Stimulated activated CD4-positive, alpha-beta T cell treated with anti-CD3 and anti-CD28 coated beads, Interleukin-15, amount 100 ng/mL, for 1 hour (primary cell): Measurements from ENCODE around the gene ACLY.
"Not testable (repeated sequence)": the region's sequence is repeated elsewhere in the genome, so short reads cannot be mapped to it uniquely, and the experiment has no call there.

Experiments used
- DNase-seq, 2 donors: peaks; one replicate each; pipeline ENCODE4 v3.0.0-alpha.2; 2020; ENCODE audit warnings: low read depth in 1 of 2, low spot score in 1 of 2

ACLY gene

DNA sequence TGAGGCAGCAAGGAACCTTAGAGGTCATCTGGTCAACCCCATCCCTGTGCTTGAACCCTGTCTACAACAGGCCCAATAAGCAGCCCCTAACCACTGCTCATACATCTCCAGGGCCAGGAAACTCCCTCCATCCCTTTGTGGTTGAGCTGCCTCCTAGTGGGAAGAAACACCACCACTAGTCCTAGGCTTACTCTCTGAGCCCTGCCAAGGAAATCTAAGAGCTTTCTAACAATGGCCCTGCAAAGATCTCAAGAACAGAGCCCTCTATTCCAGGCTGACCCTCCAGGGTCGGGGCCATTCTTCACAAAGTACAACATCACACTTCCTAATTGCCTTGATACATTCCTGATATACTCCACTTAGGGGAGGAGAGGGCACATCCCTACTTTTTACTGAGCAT lies 5.8 kb downstream of the ACLY start:
- no peak for DNase-seq

DNA sequence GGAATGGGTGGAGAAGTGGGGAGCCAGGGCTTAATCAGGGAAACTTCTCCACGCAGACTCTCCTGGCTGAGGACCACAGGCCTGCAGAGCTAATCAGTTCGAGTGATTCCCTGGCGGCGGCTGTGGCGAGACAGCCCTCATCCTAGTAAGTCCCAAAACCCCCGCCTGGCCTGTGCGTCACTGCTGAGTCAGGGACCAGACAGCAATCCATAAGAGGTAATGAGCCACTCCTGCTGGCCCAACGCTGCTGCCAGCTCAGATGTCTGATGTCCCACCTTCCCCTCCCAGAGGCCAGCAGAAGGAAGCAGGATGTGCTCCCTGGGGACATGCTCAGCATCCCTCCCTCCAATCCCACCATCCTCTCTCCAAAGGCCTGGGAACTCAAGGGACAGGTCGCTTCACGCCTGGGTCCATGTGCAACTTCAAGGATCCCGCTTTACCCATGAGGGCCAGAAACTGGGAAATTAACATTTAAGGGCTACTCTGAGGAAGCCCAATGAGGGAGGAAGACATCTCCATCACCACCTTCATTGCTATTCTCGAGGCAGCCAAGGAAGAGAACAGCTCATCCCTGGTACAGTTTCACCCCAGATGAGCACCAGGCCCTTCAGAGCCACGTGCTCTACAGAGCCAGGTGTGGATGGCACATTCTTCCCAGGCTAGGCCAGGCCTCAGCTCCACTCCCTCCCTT lies 7.9 kb downstream of the ACLY start:
- no peak for DNase-seq

DNA sequence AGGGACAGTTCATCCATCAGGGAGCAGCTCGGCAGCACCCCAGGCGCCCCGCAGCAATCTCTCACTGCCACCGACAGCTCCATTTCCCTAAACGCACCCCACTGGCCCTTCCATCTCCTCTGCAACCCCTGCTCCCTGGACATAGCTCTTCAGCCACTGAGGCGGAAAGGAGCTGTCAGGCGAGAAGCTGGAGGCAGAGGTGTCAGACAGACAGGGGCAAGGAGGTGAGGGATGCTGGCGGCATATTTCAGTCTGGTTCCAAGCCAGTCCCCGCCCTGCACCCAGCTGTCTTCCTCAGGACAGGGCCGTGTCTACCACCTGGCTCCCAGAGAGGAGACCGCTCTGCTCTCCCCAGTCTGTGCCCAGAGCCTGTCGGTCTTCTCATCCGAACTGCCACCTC lies 9.7 kb downstream of the ACLY start:
- no peak for DNase-seq

DNA sequence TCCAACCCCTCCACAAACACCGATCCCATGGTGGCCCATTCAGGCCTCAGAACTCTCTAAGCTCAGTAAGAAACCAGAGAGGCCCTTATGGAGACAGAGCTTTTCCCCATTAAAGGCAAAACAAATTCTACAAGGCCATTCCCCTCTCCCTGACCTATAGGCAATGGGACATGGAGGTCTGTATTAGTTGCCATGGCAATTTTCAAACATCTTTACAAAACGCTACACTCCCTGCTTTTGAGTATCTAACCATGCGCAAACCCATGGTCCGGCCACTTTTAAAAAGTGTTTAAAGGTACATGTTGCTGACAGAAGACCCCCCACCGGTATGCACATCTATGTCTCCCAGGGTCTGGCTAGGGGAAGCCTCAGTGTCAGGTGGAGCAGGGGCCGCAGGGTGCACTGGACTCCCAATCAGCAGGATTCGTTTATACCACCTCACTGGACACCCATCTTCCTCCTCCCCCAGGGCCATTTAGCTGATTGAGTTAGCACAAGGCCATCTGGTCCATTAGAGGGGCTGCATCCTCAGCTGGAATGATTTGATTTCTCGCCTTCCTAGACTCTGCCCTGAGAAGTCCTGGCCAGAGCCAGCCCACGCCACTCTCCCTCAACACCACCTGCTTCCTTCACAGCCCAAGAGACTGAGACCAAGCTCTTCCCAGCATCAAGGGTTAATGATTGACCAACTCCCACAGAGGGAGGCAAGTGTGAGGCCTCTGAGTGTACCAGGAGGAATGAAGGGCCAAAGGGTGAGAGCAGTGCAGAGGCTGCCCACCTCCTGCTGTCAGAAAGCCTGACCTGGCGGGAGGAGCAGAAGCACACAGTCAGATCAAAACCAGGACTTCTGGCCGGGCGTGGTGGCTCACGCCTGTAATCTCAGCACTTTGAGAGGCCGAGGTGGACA lies 10.9 kb downstream of the ACLY start:
- DNase-seq, result no peak

DNA sequence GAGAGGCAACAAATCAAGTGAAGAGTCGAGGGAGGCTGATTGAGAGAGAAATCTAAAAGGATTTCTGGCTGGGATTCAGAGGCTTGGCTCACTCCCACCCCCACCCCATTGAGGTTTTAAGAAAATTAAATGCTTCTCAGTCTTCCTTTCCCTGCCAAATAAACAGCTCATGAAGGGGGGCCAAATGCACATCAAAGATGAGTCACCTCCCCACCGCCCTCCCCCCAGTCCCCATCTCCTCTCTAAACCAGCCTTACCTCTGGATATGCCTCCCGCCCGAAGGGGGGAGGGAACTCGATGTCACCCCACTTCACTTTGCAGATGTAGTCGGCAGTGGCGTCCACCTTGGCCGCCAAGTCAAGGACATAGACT lies 11.6 kb downstream of the ACLY start:
- no peak for DNase-seq

DNA sequence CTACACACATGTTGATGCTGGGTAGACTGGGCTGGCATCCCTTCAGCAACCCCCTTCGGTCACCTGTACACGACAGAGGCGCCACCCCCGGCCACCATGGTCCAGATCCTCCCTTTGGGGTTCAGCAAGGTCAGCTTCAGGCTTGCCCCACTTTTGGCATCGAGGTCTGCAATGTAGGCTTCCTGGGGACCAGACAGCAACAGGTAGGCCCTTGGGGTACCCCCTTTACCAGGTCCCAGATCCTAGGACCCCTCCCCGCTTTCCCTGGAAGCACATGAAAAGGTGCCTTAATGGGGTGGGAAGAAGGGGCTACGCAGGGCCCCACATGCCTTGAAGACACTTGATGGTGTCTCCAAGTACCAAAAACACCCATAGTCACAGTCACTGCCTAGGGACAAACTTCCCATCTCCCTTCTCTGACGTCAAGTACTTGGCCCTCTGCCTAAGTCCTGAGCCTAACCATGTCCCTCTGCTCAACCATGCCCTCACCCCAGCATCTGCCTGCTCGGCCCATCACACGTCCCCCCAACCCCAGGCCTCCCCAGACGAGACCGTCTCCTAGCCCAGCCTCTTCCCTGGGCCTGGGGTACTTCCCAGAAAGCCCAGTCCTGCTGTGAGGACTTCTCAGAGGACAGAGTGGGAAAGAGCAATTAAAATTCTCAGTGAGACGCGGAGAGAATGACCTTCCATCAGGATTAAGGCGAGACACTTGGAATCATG lies 12.1 kb downstream of the ACLY start:
- DNase-seq, result no peak

DNA sequence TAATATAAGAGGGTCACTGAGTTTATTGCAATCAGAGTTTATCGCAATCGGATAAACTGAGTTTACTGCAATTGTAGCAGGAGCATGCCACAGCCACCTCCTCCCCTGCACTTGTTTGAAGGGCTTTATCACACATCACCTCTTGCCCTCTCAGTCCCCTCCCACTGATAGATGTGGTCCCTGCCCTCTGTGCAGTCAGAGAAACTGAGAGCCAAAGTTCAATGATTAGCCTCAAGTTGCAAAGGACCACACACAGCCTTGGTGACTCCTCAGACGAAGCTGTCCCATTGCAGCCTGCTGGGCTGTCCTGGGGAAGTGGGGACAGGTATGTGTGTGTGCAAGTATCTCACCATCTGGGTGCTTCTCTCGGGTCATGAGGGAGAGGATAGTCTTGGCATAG lies 13.6 kb downstream of the ACLY start:
- no peak for DNase-seq

DNA sequence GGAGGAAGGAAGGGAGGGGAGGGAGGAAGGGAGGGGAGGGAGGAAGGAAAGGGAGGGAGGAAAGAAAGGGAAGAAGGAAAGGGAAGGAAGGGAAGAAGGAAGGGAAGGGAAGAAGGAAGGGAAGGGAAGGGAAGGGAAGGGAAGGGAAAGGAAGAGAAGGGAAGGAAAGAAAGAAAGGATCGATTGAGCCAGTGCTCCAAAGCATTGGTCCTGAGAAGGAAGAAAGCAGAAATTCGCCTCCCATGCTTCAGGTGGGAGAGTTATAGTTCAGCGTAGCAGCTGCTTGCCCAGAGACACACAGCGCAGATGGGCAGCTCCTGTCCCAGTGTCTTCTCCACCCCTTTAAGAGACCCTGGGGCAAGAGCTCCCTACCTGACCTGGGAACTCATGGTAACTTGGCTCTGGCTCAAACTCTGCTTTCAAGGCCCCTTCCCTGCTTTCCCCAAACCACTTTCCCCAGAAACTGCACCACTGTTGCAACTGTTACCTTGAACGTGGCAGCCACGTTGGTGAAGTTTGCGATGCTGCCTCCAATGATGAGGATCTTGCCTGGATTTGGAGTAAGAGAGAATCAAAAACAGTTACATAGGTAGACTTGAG lies 14.4 kb downstream of the ACLY start:
- no peak for DNase-seq

DNA sequence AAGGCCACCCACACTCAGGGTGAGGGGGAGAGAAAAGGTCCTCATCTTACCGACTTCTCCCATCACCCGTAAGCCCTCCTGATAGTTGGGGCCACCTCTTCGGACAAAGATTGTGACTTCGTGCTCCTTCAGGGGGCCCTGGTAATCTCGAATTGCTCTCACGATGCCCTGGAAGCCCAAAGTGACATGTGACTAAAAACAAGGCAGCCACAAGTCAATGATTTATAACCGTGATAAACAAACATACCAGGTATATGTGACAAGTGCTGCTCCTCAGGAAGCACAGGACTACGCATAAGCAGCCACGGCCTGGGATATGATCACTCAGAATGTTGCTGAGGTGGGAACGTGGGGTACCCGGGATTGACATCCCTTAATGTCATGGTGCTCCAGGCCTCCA lies 17.1 kb downstream of the ACLY start:
- DNase-seq, result no peak

DNA sequence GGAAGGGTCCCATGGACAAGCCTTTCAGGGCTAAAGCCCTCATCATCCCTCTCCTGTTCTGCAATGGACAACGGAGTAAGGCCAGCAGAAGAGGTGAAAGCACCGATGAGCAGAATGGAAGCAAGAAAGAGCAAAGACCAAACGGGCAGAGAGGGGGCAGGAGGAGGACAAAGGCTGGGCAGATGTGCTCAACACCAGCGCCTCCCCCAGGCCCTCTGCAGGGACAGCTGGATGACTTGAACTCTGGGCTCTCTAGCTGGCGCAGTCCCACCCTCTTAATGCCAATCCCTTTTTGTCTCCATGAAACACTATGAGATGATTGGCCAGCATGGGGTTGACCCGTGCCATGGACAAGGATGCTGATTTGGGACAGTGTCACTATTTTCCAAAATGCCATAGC lies 22.0 kb downstream of the ACLY start:
- DNase-seq, result no peak

DNA sequence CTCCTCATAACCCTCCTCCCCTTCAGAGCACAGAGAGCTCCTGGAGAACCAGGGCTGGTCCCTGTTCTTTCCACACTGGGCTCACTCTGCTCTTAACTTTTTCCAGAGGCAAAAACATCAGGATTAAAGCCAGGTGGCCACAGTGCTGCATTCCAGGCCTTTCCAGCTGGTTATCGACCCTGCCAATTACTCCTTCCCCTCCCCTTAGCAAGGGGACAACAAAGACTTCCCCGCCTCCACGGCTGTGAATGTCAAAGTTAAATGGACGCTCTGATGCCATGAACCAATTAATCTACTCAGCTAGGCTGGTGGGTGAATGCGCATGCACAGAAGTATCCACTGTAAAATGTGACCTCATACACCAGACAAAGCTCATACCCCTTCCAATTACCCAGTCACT lies 23.1 kb downstream of the ACLY start:
- DNase-seq, result no peak

DNA sequence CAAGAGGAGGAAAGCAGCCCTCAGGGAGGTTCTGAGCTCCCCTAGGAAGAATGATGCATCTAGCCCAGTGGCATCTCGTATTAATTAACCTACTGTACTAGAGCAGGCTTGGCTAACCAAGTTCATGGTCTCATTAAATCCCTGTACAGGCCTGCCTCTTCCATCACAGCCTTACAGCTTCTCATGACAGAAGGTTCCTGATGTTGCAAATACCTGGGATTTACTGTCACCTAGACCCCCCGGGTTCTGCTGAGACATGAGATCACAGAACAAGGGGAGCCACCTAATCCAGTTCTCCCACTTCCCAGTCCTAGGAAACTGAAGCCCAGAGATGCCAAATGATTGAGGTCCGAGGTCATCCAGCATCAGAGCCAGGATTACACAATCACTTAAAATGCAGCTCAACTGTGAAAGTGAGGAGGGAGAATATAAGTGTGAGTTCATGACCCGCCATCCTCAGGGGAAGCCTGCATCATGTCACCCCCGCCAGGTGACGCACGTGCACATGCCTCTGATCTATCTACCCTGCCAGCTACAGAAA lies 23.9 kb downstream of the ACLY start:
- no peak for DNase-seq

DNA sequence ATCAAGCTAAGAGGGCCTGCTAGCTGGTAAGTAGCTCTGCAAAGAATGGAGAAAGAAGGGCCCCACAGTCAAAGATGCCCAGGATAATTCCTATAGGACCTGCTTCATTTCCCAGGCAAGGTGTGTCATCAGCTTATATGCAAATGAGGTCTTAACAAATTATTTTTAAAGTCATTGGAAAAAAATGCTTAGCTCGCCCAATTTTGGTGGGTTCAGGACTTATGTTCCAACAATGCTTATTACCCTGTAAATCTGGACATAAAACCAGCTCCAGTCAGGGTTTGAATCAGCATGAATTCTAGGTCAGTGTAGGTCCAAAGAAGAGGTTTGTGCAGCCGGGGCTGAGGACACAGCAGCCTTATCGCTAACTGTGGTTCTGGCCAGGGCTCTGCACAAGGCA lies 25.4 kb downstream of the ACLY start:
- DNase-seq, result no peak

DNA sequence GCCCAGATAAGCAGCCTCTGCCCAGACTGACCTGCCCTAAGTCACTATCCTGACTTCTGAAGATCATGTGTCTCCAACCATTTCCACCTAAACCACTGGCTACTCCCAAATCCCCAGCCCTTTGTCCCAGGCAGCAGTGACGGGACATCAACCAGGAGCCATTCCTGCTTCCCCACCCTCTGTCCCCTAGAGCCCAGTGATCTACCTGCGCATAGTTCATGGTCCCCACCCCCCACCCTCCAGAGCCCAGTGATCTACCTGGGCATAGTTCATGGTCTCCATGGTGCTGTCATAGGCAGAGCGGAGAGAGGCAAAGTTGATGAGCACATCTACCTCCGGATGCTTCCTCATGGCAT lies 26.8 kb downstream of the ACLY start:
- DNase-seq, result no peak

DNA sequence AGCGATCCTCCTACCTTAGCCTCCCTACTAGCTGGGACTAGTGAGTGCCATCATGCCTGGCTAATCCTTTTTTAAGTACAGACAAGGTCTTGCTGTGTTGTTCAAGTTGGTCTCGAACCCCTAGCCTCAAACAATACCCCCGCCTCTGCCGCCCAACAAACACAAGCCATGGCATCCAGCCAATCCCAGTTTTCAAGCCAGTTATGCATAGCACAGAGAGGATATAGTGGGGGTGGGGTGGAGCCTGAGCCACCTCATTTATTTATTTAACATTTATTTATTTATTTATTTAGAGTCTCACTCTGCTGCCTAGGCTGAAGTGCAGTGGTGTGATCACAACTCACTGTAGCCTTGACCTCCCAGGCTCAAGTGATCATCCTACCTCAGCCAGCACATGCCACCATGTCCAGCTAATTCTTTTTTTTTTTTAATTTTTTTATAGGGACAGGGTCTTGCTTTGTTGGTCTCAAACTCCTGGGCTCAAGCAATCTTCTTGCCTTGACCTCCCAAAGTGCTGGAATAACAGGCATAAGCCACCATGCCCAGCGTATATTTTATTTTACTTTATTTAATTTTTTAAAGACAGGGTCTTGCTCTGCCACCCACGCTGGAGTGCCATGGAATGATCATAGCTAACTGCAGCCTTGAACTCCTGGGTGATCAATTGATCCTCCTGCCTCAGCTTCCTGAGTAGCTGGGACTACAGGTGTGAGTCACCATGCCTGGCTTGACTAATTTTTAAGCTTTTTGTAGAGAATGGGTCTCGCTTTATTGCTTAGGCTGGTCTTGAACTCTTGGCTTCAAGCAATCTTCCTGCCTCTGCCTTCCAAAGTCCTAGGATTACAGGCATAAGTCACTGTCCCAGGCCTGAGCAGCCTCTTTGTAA lies 27.4 kb downstream of the ACLY start:
- no peak for DNase-seq

DNA sequence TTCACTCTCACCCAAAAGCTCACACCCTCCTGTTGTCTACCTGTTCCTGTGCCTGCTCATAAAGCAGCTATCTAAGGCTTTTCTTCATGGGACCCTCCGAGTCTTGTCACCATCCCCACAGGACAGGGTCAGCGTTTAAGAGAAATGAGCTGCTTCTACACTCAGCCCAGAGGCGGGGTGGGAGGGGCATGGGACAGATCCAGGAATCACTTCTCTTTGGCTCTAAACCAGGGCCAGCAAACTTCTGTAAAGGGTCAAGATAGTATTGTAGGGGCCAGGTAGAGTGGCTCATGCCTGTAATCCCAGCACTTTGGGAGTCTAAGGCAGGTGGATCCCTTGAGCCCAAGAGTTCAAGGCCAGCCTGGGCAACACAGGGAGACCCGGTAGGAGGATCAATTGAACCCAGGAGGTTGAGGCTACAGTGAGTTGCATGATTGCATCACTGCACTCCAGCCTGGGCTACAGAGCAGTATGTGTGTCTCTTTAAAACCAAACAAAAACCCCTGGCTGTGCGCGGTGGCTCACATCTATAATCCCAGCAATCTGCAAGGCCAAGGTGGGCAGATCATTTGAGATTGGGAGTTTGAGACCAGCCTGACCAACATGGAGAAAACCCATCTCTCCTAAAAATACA lies 30.3 kb downstream of the ACLY start:
- no peak for DNase-seq

DNA sequence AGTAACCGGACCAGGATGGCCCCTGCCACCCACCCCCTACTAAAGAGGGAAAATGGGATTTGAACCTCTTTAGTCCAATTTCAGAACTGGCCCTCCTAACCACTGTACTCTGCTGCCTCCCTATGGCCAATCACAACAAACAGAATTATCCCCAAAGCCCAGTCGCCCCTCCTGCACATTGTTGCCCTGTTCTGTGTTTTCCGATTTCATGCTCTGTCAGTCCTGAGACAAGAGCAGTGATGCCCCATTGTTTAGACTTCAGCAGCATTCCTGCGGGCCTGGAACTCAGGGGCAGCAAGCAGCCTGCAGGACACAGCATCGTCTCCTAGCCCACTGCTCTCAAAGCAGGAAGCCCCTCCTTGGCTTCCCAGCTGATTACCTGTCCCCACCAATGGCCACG lies 33.0 kb downstream of the ACLY start:
- no peak for DNase-seq

DNA sequence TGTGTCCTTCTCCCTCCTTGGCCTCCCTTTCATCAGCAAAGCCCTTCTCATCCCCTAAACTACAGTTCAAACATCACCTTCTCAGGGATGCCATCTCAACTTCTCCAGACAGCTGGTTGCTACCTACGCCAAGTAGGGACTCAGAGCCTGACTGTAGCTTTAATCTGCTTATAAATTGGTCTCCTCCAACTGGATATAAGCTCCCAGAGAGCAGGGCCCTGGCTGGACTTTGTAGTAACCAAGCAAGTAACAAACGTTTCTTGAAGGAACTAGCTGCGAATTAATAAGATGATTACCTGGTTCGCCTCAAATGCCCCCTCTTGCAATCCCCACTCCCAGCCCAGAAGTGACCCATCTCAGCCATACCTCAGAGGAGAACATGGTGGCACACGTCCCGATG lies 36.0 kb downstream of the ACLY start:
- no peak for DNase-seq

DNA sequence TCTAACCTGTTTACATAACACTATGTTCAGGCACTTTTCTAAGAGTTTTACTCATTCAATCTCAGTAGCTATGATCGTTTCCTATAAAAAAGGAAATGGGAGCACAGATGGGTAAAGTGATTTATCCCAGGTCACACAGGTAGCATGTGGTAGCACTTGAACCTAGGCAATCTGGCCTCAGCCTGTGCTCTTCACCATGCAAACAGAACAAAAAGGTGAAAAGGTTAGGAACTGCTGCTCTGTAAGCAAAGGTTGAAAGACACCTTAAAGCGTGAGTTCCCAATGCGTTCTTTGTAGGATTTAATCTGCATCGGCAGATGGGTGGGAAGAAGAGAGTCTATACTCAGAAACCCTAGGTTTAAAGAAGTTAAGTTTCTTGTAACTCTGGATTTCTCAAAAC lies 38.6 kb downstream of the ACLY start:
- DNase-seq, result no peak

DNA sequence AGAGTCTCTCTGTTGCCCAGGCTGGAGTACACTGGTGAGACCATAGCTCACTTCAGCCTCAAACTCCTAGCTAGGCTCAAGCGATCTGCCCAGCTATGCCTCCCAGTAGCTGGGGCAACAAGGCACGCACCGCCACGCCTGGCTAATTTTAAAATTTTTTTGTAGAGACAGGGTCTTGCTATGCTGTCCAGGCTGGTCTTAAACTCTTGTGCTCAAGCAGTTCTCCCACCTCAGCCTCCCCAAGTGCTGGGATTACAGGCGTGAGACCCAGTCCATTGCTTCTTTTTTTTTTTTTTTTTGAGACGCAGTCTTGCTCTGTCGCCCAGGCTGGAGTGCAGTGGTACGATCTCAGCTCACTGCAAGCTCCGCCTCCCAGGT lies 44.5 kb downstream of the ACLY start:
- not testable (repeated sequence) for DNase-seq
